Iris pigment epithelial cell (primary cell): ENCODE measurements around the gene UNG.

Source experiments
- DNase-seq: peaks from one replicate; pipeline ENCODE4 v3.0.0-alpha.2; 2011; ENCODE audit warnings: low read depth

Gene UNG

GRCh38 chr12:109156036-109156435, 58.6 kb downstream of the UNG start:
- DNase-seq = no peak

- DNase-seq = no peak
These were observed 59.2 kb downstream of the UNG start for GRCh38 chr12:109156586-109156985.

- no peak for DNase-seq
These were observed 60.6 kb downstream of the UNG start for GRCh38 chr12:109157986-109158385.

GRCh38 chr12:109160433-109160832, 63.0 kb downstream of the UNG start:
- DNase-seq = no peak
